Mammary epithelial cell (primary cell): ENCODE data around the gene LMAN2.

Experiments used
- CTCF ChIP-seq, 2 donors: IDR thresholded peaks in 1 of 2; conservative IDR thresholded peaks in 1 of 2; 2 replicates each; pipeline ENCODE4 v1.5.1; 2011 to 2012; ENCODE audit warnings: inconsistent platforms in 2 of 2, low read length in 2 of 2, mild to moderate bottlenecking in 2 of 2, control low read depth in 1 of 2, low read depth in 1 of 2; ENCODE audit not compliant: insufficient read depth in 1 of 2; ENCODE audit errors: extremely low read depth in 1 of 2
- EZH2 ChIP-seq: IDR thresholded peaks from 2 replicates; pipeline ENCODE4 v1.6.1; 2012; ENCODE audit warnings: low read length, inconsistent platforms, borderline replicate concordance

GRCh38 chr5:177325868-177326381 is 25.5 kb downstream of the LMAN2 start:
- TF ChIP-seq CTCF (conservative IDR thresholded peaks at IDR 0.05 in 1 of 2, IDR thresholded peaks at IDR 0.05 in 1 of 2; ENCODE audit: extremely low read depth in 1 of 2, insufficient read depth in 1 of 2, low read depth in 1 of 2, low read length in 2 of 2) (no peak), EZH2 (no peak)
